HG03520 (cell line): ENCODE data around the gene MTMR12.

ENCODE experiments used
- ATAC-seq: cut with Tn5 transposase; IDR thresholded peaks from one replicate; pipeline ENCODE4 v1.9.1; 2021; ENCODE audit warnings: mild to moderate bottlenecking, moderate library complexity; ENCODE audit not compliant: unreplicated experiment

MTMR12 gene

GRCh38 chr5:32206053-32206452, 106.7 kb downstream of the MTMR12 start:
- ATAC-seq: no peak

- ATAC-seq: no peak
These were observed 110.3 kb downstream of the MTMR12 start for GRCh38 chr5:32202394-32202793.

- no peak for ATAC-seq
These were observed 111.5 kb downstream of the MTMR12 start for GRCh38 chr5:32201122-32201753.

- ATAC-seq: no peak
These were observed 115.7 kb downstream of the MTMR12 start for GRCh38 chr5:32197032-32197431.

GRCh38 chr5:32195265-32195664, 117.5 kb downstream of the MTMR12 start:
- ATAC-seq: no peak

GRCh38 chr5:32193591-32193990, 119.1 kb downstream of the MTMR12 start:
- no peak for ATAC-seq

- ATAC-seq: no peak
These were observed 122.6 kb downstream of the MTMR12 start for GRCh38 chr5:32190095-32190494.

GRCh38 chr5:32187675-32188074, 125.1 kb downstream of the MTMR12 start:
- ATAC-seq: no peak

- peak; percentile 60 for ATAC-seq
These were observed 130.2 kb downstream of the MTMR12 start for GRCh38 chr5:32182463-32183063.
